Esophagus squamous epithelium (tissue), 5 donors: ENCODE results near the gene COPS7B. TPM values are rescaled to one million over a fixed set of nuclear protein-coding genes. Genes with fewer than 3 reads are reported as not detected.

Experiments used
- DNase-seq: peaks from one replicate; lab custom pipeline; 2025; lab: John Stamatoyannopoulos, UW
- H3K27ac ChIP-seq, 4 donors: fragments of 200-600 bp; sonication (generic); one replicate each; pipeline ENCODE4 v1.5.1; 2016 to 2019; ENCODE audit warnings: mild to moderate bottlenecking in 1 of 4
- H3K27me3 ChIP-seq, 4 donors: fragments of 200-600 bp; sonication (generic); 1 replicate in 3 of 4; 2 replicates in 1 of 4; pipeline versions ENCODE4 v1.5.1 to v1.6.0; 2017 to 2021; ENCODE audit warnings: antibody characterized with exemption in 1 of 4
- H3K36me3 ChIP-seq, 3 donors: fragments of 200-600 bp; sonication (generic); one replicate each; pipeline ENCODE4 v1.5.1; 2016 to 2019
- H3K4me1 ChIP-seq, 3 donors: fragments of 200-600 bp; sonication (generic); one replicate each; pipeline ENCODE4 v1.5.1; 2017 to 2019
- H3K4me3 ChIP-seq, 4 donors: fragments of 200-600 bp; sonication (generic); 1 replicate in 3 of 4; 2 replicates in 1 of 4; pipeline ENCODE4 v1.5.1; 2016 to 2019; ENCODE audit warnings: mild to moderate bottlenecking in 2 of 4, moderate library complexity in 1 of 4
- H3K9me3 ChIP-seq, 3 donors: fragments of 200-600 bp; sonication (generic); one replicate each; pipeline ENCODE4 v1.5.1; 2016 to 2019
- CTCF ChIP-seq, 6 experiments: fragments of 450-650 bp in 4 of 6; fragments of 200-600 bp in 2 of 6; sonication (generic) in 2 of 6; IDR thresholded peaks; one replicate each; pipeline ENCODE4 v1.5.1; 2016 to 2019; ENCODE audit warnings: antibody characterized with exemption in 6 of 6, mild to moderate bottlenecking in 4 of 6, moderate library complexity in 4 of 6
- POLR2A ChIP-seq, 4 donors: fragments of 450-650 bp; IDR thresholded peaks; one replicate each; pipeline ENCODE4 v1.6.1; 2017; ENCODE audit warnings: antibody characterized with exemption in 4 of 4, mild to moderate bottlenecking in 4 of 4, moderate library complexity in 3 of 4
- WGBS, 2 donors: methylation state at CpG; one replicate each; pipeline ENCODE4 v1.1.5; 2018; 5-methylcytosine and 5-hydroxymethylcytosine counted together
- intact Hi-C: fragments of 100-400 bp; cut with DNase I; formaldehyde crosslinking; loops from one replicate; pipeline ENCODE4 v1.15.0; 2022
- total RNA-seq, 4 donors: library from RNA; depleted of rRNA; stranded (reverse); fragments of >200 nt; gene quantifications; one replicate each; pipeline ENCODE4 v1.1.0, GENCODE V29; 2016
- donor health status: DM: yes; HTN: yes; CAD: no.

COPS7B gene
- total RNA-seq, 4 donors from 2014 or later: 10.7 to 23.2 (median 22.1) TPM

DNA sequence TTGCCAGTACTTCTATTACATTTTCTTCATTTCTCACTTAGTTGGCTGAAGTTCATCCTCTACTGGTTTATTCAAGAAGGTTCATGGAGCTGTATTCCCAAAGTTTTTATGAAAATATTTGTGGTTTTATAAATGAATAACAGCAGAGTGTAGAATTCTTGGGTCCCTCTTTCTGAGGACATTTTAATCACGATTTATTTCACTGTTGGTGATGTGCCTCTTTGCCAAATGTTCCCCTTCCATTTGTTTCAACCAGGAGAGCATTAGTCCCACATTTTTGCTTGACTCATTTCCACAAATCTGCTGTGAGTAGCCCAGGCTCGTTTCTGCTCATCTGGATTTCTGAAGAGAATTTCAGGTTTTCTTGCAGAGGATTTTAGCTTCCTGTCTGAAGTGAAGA is 20.8 kb downstream of the COPS7B start:
- no peak for TF ChIP-seq CTCF (IDR thresholded peaks at IDR 0.05)
- no peak for TF ChIP-seq POLR2A (IDR thresholded peaks at IDR 0.05)
- intact Hi-C loops: no loop called here

DNA sequence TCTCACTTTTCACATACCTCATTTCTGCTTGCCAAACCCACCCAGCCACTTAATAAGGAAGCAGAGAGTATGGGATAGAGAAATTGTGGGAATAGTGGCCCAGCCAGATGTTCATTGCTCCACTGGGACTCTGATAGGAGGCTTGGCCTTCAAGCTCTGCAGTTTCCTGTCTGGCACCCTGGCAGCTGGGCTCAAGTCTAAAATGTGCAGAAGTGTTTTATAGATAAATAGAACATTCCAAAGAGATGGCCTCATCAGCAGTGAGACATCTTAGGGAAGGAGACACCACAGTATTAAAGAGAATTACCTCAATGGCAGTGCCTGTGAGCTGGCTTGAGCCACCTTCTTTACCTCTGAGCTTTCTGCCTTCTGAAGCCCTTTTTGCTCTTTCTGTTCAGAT is 24.7 kb downstream of the COPS7B start:
- TF ChIP-seq CTCF (IDR thresholded peaks at IDR 0.05) (no peak), POLR2A (IDR thresholded peaks at IDR 0.05) (no peak)
- no peak overlapping the region for H3K27ac ChIP-seq
- H3K27me3 ChIP-seq: no peaks in the 10 kb centered on the region
- peaks cover 12 to 87% (median 14%) of the 10 kb centered on the region in 3 donors for H3K36me3 ChIP-seq
- no peaks in the 10 kb centered on the region for H3K4me1 ChIP-seq
- no peak overlapping the region for H3K4me3 ChIP-seq
- no peaks in the 10 kb centered on the region for H3K9me3 ChIP-seq
- no peak for DNase-seq
- intact Hi-C loops: no loop called here

More for the DNA sequence above, 20.8 kb downstream of the COPS7B start:
- Histone ChIP-seq H3K27ac (no peak overlapping the region), H3K4me1 (no peaks in the 10 kb centered on the region), H3K9me3 (no peaks in the 10 kb centered on the region), H3K36me3 (peaks cover 14 to 99% (median 21%) of the 10 kb centered on the region in 3 donors), H3K4me3 (no peak overlapping the region), H3K27me3 (no peaks in the 10 kb centered on the region)
- no peak for DNase-seq
- 70 to 72% methylated on average over 2 of the region's 2 CpGs for WGBS, 2 donors

- no peak for DNase-seq
- Histone ChIP-seq H3K27ac (no peak overlapping the region), H3K4me3 (no peak overlapping the region), H3K27me3 (no peaks in the 10 kb centered on the region), H3K36me3 (peaks cover 0 to 32% (median 0%) of the 10 kb centered on the region in 3 donors), H3K4me1 (no peaks in the 10 kb centered on the region), H3K9me3 (no peaks in the 10 kb centered on the region)
- 95 to 98% methylated on average over 8 of the region's 8 CpGs for WGBS, 2 donors
- intact Hi-C loops: no loop called here
- no peak for TF ChIP-seq CTCF (IDR thresholded peaks at IDR 0.05)
- no peak for TF ChIP-seq POLR2A (IDR thresholded peaks at IDR 0.05)
Observed at GRCh38 chr2:231816327-231817026, 30.2 kb downstream of the COPS7B start.

DNA sequence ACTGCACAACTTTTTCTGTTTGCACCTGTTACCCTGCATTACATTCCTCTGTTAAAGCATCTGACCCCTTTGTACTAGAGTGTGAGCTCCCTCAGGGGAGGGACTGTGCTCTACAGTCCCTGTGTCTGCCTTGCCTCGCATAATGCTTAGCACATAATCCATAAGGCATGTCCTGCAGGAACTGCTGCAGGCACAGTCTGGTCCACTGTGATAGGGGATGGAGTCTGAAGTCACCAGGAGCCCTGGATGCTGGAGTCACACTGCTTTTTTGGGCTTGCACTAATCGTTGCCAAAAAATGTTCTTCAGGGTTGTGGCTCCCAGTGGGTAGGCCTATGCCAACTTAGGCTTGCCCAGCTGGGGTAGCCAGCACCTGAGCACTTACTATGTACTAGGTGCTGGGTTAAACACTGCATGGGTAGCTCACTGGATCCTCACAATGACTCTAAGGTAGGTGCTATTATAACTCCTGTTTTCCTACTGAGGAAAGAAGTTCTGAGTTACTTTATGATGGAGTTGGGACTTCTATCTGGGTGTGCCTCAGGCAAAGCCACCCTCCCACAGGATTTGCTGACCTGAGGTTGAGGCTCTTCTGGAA is 33.3 kb downstream of the COPS7B start:
- TF ChIP-seq CTCF (IDR thresholded peaks at IDR 0.05) (no peak), POLR2A (IDR thresholded peaks at IDR 0.05) (no peak)
- no peaks in the 10 kb centered on the region for H3K4me1 ChIP-seq
- WGBS, 2 donors: 41 to 70% methylated on average over 2 of the region's 2 CpGs
- no peak overlapping the region for H3K27ac ChIP-seq
- no peaks in the 10 kb centered on the region for H3K9me3 ChIP-seq
- DNase-seq: no peak
- H3K4me3 ChIP-seq: no peak overlapping the region
- peaks cover 0 to 6% (median 0%) of the 10 kb centered on the region in 3 donors for H3K36me3 ChIP-seq
- intact Hi-C loops: no loop called here
- H3K27me3 ChIP-seq: peaks cover 0 to 6% (median 0%) of the 10 kb centered on the region in 4 donors

GRCh38 chr2:231820786-231821303 is 34.6 kb downstream of the COPS7B start:
- no peak overlapping the region for H3K27ac ChIP-seq
- no peaks in the 10 kb centered on the region for H3K36me3 ChIP-seq
- H3K27me3 ChIP-seq: peaks cover 0 to 6% (median 0%) of the 10 kb centered on the region in 4 donors
- H3K4me3 ChIP-seq: no peak overlapping the region
- no peaks in the 10 kb centered on the region for H3K9me3 ChIP-seq
- no peak for DNase-seq
- WGBS, 2 donors: 72 to 78% methylated on average over 12 of the region's 12 CpGs
- no peaks in the 10 kb centered on the region for H3K4me1 ChIP-seq
- TF ChIP-seq CTCF (IDR thresholded peaks at IDR 0.05) (no peak), POLR2A (IDR thresholded peaks at IDR 0.05) (no peak)
- intact Hi-C loops: no loop called here
